Measurements from ENCODE around the gene CBFB. TPM values are rescaled to one million over a fixed set of nuclear protein-coding genes. Genes with fewer than 3 reads are reported as not detected.
A peak's percentile ranks its signal among the peaks of the same experiment; 100 is the strongest.

CBFB gene
- total RNA-seq, 1 donor from 2014 or later = 77.1 TPM

- DNase-seq (ENCODE audit: extremely low spot score, unreplicated experiment) = no peak
- no peaks in the 10 kb centered on the region for H3K4me1 Mint-ChIP-seq (ENCODE audit: unreplicated experiment)
- peaks cover 43% of the 10 kb centered on the region for H3K27me3 Mint-ChIP-seq
- TF ChIP-seq CTCF (conservative IDR thresholded peaks at IDR 0.05) = peak; percentile 52
- peak overlapping the region; percentile 85 for H3K4me3 Mint-ChIP-seq
- no peaks in the 10 kb centered on the region for H3K9me3 Mint-ChIP-seq
- no peak overlapping the region for H3K27ac Mint-ChIP-seq
- H3K36me3 Mint-ChIP-seq = peaks cover 12% of the 10 kb centered on the region
Observed at GRCh38 chr16:67150047-67150832, 121.3 kb downstream of the CBFB start.

Other genes with a start within 250 kb of the CBFB start
- gene TERB1, start 227.6 kb upstream of the CBFB start, total RNA-seq (ENCODE audit: low replicate concordance) = 0.41 TPM in 1 of 2 replicates, not detected in the other
- 69.4 and 92.5 TPM in 2 replicates for gene NAE1, start 198.2 kb upstream of the CBFB start, total RNA-seq (ENCODE audit: low replicate concordance)
- 0.70 and 1.2 TPM in 2 replicates for gene CA7, start 184.7 kb upstream of the CBFB start, total RNA-seq (ENCODE audit: low replicate concordance)
- gene PDP2, start 148.6 kb upstream of the CBFB start, total RNA-seq (ENCODE audit: low replicate concordance) = 16.1 and 18.5 TPM in 2 replicates
- 0.55 and 1.7 TPM in 2 replicates for gene CDH16, start 110.3 kb upstream of the CBFB start, total RNA-seq (ENCODE audit: low replicate concordance)
- gene RRAD, start 103.6 kb upstream of the CBFB start, total RNA-seq (ENCODE audit: low replicate concordance) = 1.3 and 2.5 TPM in 2 replicates
- gene CIAO2B, start 94.7 kb upstream of the CBFB start, total RNA-seq (ENCODE audit: low replicate concordance) = 71.3 and 74.2 TPM in 2 replicates
- 44.9 and 54.1 TPM in 2 replicates for gene CES2, start 93.6 kb upstream of the CBFB start, total RNA-seq (ENCODE audit: low replicate concordance)
- gene CES3, start 67.9 kb upstream of the CBFB start, total RNA-seq (ENCODE audit: low replicate concordance) = 0.48 and 1.1 TPM in 2 replicates
- 11.5 and 13.9 TPM in 2 replicates for gene CES4A, start 40.6 kb upstream of the CBFB start, total RNA-seq (ENCODE audit: low replicate concordance)
- gene PHAF1, start 80.8 kb downstream of the CBFB start, total RNA-seq (ENCODE audit: low replicate concordance) = 22.8 and 26.8 TPM in 2 replicates
- gene B3GNT9, start 121.8 kb downstream of the CBFB start, total RNA-seq (ENCODE audit: low replicate concordance) = 9.7 and 11.0 TPM in 2 replicates
- 6.2 and 14.8 TPM in 2 replicates for gene TRADD, start 130.8 kb downstream of the CBFB start, total RNA-seq (ENCODE audit: low replicate concordance)
- 4.5 and 9.2 TPM in 2 replicates for gene FBXL8, start 130.8 kb downstream of the CBFB start, total RNA-seq (ENCODE audit: low replicate concordance)
- 10.4 and 11.1 TPM in 2 replicates for gene HSF4, start 135.6 kb downstream of the CBFB start, total RNA-seq (ENCODE audit: low replicate concordance)
- gene NOL3, start 141.4 kb downstream of the CBFB start, total RNA-seq (ENCODE audit: low replicate concordance) = 8.4 and 17.5 TPM in 2 replicates
- 43.5 and 77.8 TPM in 2 replicates for gene MATCAP1, start 154.8 kb downstream of the CBFB start, total RNA-seq (ENCODE audit: low replicate concordance)
- gene EXOC3L1, start 161.0 kb downstream of the CBFB start, total RNA-seq (ENCODE audit: low replicate concordance) = 0.41 and 0.86 TPM in 2 replicates
- 68.8 and 84.5 TPM in 2 replicates for gene E2F4, start 163.0 kb downstream of the CBFB start, total RNA-seq (ENCODE audit: low replicate concordance)
- gene ELMO3, start 170.0 kb downstream of the CBFB start, total RNA-seq (ENCODE audit: low replicate concordance) = 9.6 and 19.8 TPM in 2 replicates
- gene TMEM208, start 198.0 kb downstream of the CBFB start, total RNA-seq (ENCODE audit: low replicate concordance) = 49.2 and 64.4 TPM in 2 replicates
- 15.2 and 34.7 TPM in 2 replicates for gene FHOD1, start 218.3 kb downstream of the CBFB start, total RNA-seq (ENCODE audit: low replicate concordance)
- gene SLC9A5, start 219.8 kb downstream of the CBFB start, total RNA-seq (ENCODE audit: low replicate concordance) = 1.0 and 4.4 TPM in 2 replicates

Measured in type B pancreatic cell (in vitro differentiated cells).